Fibroblast of villous mesenchyme (primary cell): Measurements from ENCODE around the gene KCTD10. TPM values are rescaled to one million over a fixed set of nuclear protein-coding genes. Genes with fewer than 3 reads are reported as not detected.

Experiments used
- DNase-seq: peaks from one replicate; pipeline ENCODE4 v3.0.0-alpha.2; 2010; ENCODE audit warnings: low read depth
- H3K4me3 ChIP-seq: 2 replicates; pipeline ENCODE4 v1.5.1; 2011; ENCODE audit warnings: low read depth, mild to moderate bottlenecking, low read length
- total RNA-seq: library from RNA; depleted of rRNA; stranded (reverse); fragments of >200 nt; gene quantifications from 2 replicates; pipeline ENCODE4 v1.2.3, GENCODE V29; 2012
- TF ChIP-seq, protein P1 (sequence below): IDR thresholded peaks from 2 replicates; pipeline ENCODE4 v1.5.1; 2012; ENCODE audit warnings: low read depth, mild to moderate bottlenecking, low read length; ENCODE audit not compliant: insufficient read depth

KCTD10 gene
- total RNA-seq, 1 donor, result 105 TPM

DNA sequence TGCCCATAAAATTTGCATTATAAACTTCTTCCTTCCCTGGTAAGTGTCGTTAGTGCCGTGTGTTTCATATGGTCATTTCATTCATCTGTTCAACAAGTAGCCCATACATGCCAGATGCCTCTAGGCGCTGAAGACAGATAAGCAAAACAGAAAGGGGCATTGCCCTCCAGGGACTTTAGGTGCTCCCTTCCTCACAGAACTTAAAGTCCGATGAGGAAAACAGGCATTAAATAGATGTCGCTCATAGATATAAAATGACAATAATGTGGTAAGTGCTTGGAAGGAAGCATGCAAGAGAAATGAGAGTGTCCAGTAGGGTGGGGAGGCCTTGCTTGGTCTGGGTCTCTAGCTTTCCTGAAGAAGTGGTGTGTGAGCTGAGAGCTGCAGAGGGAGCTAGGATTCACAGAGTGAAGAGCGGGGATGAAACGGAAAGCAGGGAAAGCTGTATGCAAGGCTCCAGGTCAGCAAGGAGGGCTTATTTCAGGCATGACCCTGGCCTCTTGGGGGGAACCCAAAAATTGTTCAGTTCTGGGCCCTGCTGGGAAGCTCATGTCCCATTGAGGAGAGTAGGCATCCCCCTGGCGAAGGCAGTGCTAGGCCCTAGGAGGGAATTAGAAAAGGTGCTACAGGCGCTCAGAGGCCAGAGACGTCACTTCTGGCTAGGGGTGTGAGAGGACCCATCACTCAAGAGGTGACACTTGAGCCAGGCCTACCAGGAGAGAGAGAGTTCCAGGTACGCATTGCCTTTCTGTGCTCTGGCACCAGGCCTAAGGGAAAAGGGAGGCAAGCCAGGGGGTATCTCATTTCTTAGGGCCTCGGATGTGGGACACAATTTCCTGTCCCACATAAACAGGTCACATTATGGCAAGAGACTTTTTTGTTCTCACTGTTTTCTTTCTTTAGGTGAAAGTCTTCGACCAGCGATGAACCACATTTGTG, 12.2 kb upstream of the KCTD10 start:
- DNase-seq, result no peak
- no peak overlapping the region for H3K4me3 ChIP-seq
- TF ChIP-seq, protein P1, sequence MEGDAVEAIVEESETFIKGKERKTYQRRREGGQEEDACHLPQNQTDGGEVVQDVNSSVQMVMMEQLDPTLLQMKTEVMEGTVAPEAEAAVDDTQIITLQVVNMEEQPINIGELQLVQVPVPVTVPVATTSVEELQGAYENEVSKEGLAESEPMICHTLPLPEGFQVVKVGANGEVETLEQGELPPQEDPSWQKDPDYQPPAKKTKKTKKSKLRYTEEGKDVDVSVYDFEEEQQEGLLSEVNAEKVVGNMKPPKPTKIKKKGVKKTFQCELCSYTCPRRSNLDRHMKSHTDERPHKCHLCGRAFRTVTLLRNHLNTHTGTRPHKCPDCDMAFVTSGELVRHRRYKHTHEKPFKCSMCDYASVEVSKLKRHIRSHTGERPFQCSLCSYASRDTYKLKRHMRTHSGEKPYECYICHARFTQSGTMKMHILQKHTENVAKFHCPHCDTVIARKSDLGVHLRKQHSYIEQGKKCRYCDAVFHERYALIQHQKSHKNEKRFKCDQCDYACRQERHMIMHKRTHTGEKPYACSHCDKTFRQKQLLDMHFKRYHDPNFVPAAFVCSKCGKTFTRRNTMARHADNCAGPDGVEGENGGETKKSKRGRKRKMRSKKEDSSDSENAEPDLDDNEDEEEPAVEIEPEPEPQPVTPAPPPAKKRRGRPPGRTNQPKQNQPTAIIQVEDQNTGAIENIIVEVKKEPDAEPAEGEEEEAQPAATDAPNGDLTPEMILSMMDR, result no peak

DNA sequence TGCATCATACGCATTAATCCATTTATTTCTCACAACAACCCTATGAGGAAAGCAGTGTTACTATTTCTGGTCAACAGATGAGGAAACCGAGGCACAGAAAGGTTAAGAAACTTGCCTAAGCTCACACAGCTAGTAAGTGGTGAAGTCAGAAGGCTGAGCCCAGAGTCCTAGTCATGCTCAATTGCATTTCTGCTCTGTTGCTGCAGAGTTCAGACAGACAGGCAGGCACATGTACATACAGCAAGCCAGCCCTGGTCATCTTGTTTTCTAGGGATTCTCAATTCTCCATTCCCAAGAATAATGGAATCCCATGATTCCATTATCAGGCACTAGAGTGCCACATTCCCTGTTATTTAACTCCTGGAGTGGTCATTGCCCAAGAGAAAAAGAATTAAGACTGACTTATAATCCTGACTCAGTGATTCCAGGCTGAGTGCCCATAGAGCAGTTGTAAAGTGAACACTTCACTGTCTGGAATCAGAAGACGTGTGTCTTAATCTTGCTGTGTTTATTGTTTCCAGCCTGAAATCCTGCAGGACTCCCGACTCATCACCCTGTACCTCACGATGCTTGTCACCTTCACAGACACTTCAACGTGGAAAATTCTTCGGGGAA, 11.1 kb upstream of the KCTD10 start:
- TF ChIP-seq, protein P1, result no peak
- no peak overlapping the region for H3K4me3 ChIP-seq
- DNase-seq, result no peak

DNA sequence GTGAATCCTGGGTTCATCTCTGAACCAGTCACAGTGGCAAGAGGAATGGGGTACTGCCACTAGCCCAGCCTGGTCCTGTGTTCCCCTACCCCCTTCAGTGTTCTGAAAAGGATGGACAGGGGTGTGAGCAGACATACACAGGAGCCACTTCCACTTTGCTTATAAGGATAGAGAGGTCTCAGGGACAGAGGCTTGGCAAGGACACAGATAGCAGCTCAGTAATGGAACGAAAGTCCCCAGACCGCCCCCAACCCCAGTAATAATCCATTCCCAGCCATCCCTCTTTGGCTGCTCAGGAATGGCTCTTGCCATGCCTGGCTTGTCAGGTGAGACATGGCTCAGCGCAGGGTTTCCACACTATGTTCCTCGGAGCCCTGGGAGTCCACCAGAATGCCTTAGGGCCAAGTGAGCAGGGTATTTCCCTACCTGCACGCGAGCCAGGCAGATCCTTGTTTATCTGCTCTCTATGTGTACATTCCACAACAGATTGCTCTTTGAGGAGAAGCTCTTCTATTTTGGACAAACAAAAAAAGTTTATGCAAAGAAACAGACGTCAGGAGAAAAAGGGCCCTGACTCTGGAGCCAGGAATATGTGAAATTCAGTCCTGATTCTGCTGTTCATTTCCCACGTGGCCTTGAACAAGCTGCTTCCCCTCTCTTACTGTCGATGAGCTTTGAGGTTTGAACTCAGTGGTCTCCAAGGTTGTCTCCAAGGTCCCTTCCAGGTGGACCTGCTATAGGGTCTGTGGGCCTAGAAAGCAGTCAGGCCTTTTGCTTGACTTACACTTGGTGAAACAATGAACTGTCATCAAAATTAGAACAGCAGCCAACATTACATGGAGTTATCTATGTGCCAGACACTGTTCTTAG, 10.3 kb upstream of the KCTD10 start:
- H3K4me3 ChIP-seq, result no peak overlapping the region
- no peak for DNase-seq
- TF ChIP-seq, protein P1, result no peak

DNA sequence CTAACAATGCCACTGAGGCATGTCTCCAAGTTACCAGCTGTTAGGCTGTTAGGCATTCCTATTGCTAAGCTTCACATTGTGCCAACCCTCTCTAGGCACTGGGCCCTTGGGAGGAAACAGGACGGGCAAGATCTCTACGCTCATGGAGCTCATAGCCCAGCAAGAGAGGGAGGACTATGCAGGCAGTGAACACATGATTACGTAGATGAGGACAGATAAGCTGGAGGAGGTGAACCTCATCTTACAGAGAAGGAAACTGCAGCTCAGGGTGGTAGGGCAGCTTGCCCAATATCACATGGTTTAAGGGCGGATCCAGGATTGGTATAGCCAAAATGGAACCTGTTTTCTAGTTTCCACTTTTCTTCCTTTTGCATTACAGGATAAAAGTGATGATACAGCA, 8.1 kb upstream of the KCTD10 start:
- H3K4me3 ChIP-seq, result no peak overlapping the region
- TF ChIP-seq, protein P1, result no peak
- no peak for DNase-seq

DNA sequence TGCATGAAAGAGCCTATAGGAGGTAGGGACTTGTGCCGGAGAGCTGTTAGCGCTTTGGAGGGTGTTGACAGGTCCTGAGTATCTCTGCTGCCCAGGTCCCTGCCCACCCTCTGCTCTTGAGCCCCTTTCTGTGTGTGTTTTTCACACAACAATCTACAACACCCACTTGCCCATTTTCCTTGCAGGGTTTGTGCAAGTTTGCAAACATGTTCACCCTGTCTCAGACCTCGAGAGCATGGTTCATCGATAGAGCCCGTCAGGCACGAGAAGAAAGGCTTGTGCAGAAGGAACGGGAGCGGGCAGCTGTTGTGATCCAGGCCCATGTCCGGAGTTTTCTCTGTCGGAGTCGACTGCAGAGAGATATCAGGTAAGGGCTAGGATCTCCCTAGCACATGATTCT, 6.2 kb upstream of the KCTD10 start:
- TF ChIP-seq, protein P1, result no peak

DNA sequence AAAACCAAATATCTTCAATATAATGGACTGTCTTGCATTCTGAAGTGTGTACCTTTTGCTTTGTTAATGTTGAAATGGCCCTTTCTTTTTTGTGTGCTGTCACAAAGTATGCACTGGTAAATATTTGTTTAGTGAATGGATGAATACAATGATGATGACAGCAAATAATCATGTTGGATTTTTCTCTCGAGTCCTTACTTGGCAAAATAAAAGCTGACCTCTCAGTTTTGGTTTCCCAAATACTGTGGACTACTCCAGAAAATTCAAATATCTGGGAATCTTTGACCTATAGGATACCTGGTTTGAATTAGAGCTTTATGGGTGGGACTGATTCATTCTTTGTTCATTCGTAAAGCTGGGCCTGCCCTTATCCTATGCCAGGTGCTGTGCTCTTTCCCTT, 5.8 kb upstream of the KCTD10 start:
- TF ChIP-seq, protein P1, result no peak
- H3K4me3 ChIP-seq, result no peak overlapping the region
- no peak for DNase-seq

More for the DNA sequence above, 6.2 kb upstream of the KCTD10 start:
- DNase-seq, result no peak
- no peak overlapping the region for H3K4me3 ChIP-seq
